ENCODE measurements around the gene CR1L. TPM values are rescaled to one million over a fixed set of nuclear protein-coding genes. Genes with fewer than 3 reads are reported as not detected.
A peak's percentile ranks its signal among the peaks of the same experiment; 100 is the strongest.
"Not testable (repeated sequence)": the region's sequence is repeated elsewhere in the genome, so short reads cannot be mapped to it uniquely, and the experiment has no call there.

The CR1L gene
- total RNA-seq, 1 donor = not detected

GRCh38 chr1:207698822-207699483, 54.0 kb downstream of the CR1L start:
- Histone ChIP-seq H3K4me1 (ENCODE audit: insufficient read depth, low read length) (no peaks in the 10 kb centered on the region), H4K20me1 (ENCODE audit: insufficient read depth, low read length) (no peaks in the 10 kb centered on the region), H3K36me3 (ENCODE audit: insufficient read depth, low read length) (no peaks in the 10 kb centered on the region), H3K9me3 (ENCODE audit: low read depth, low read length) (no peaks in the 10 kb centered on the region), H3K79me2 (ENCODE audit: insufficient read depth, low read length) (no peaks in the 10 kb centered on the region), H3K27ac (ENCODE audit: low read depth, low read length) (no peak overlapping the region), H2AFZ (ENCODE audit: low read length) (no peak overlapping the region), H3K4me2 (ENCODE audit: insufficient read depth, low read length) (no peak overlapping the region), H3K27me3 (ENCODE audit: insufficient read depth, low read length) (no peaks in the 10 kb centered on the region), H3K4me3 (ENCODE audit: insufficient read depth, low read length) (no peak overlapping the region)
- TF ChIP-seq, protein P1, sequence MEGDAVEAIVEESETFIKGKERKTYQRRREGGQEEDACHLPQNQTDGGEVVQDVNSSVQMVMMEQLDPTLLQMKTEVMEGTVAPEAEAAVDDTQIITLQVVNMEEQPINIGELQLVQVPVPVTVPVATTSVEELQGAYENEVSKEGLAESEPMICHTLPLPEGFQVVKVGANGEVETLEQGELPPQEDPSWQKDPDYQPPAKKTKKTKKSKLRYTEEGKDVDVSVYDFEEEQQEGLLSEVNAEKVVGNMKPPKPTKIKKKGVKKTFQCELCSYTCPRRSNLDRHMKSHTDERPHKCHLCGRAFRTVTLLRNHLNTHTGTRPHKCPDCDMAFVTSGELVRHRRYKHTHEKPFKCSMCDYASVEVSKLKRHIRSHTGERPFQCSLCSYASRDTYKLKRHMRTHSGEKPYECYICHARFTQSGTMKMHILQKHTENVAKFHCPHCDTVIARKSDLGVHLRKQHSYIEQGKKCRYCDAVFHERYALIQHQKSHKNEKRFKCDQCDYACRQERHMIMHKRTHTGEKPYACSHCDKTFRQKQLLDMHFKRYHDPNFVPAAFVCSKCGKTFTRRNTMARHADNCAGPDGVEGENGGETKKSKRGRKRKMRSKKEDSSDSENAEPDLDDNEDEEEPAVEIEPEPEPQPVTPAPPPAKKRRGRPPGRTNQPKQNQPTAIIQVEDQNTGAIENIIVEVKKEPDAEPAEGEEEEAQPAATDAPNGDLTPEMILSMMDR (IDR thresholded peaks at IDR 0.05; ENCODE audit: extremely low read depth, low read depth, low read length) = peak; percentile 71
- peak; percentile 25 for DNase-seq (ENCODE audit: insufficient read length, low spot score, missing footprints)

GRCh38 chr1:207702317-207702716, 57.4 kb downstream of the CR1L start:
- no peaks in the 10 kb centered on the region for H3K79me2 ChIP-seq (ENCODE audit: insufficient read depth, low read length)
- H3K27ac ChIP-seq (ENCODE audit: low read depth, low read length) = no peak overlapping the region
- H4K20me1 ChIP-seq (ENCODE audit: insufficient read depth, low read length) = no peaks in the 10 kb centered on the region
- peak overlapping the region; percentile 33 for H2AFZ ChIP-seq (ENCODE audit: low read length)
- H3K36me3 ChIP-seq (ENCODE audit: insufficient read depth, low read length) = no peaks in the 10 kb centered on the region
- no peak for DNase-seq (ENCODE audit: insufficient read length, low spot score, missing footprints)
- TF ChIP-seq, protein P1 (IDR thresholded peaks at IDR 0.05; ENCODE audit: extremely low read depth, low read depth, low read length) = no peak
- no peaks in the 10 kb centered on the region for H3K27me3 ChIP-seq (ENCODE audit: insufficient read depth, low read length)
- H3K9me3 ChIP-seq (ENCODE audit: low read depth, low read length) = no peaks in the 10 kb centered on the region
- peaks cover 3% of the 10 kb centered on the region for H3K4me1 ChIP-seq (ENCODE audit: insufficient read depth, low read length)
- H3K4me3 ChIP-seq (ENCODE audit: insufficient read depth, low read length) = no peak overlapping the region
- H3K4me2 ChIP-seq (ENCODE audit: insufficient read depth, low read length) = no peak overlapping the region

DNA sequence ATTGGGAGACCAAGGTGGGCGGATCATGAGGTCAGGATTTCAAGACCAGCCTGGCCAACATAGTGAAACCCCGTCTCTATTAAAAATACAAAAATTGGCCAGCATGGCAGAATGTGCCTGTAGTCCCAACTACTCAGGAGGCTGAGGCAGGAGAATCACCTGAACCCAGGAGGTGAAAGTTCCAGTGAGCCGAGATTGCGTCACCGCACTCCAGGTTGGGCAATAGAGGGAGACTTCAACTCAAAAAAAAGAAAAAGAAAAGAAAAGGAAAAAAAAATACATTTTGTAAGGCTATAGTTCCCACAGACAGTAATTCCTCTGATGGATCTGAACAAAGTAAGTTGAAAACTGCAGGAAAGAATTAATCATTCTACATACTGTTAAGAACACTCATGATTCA, 58.8 kb downstream of the CR1L start:
- Histone ChIP-seq H3K9me3 (ENCODE audit: low read depth, low read length) (no peaks in the 10 kb centered on the region), H2AFZ (ENCODE audit: low read length) (no peak overlapping the region), H3K4me3 (ENCODE audit: insufficient read depth, low read length) (no peak overlapping the region), H4K20me1 (ENCODE audit: insufficient read depth, low read length) (no peaks in the 10 kb centered on the region), H3K79me2 (ENCODE audit: insufficient read depth, low read length) (no peaks in the 10 kb centered on the region), H3K27ac (ENCODE audit: low read depth, low read length) (no peak overlapping the region), H3K36me3 (ENCODE audit: insufficient read depth, low read length) (no peaks in the 10 kb centered on the region), H3K4me2 (ENCODE audit: insufficient read depth, low read length) (no peak overlapping the region), H3K4me1 (ENCODE audit: insufficient read depth, low read length) (peaks cover 9% of the 10 kb centered on the region), H3K27me3 (ENCODE audit: insufficient read depth, low read length) (no peaks in the 10 kb centered on the region)
- TF ChIP-seq, protein P1 (IDR thresholded peaks at IDR 0.05; ENCODE audit: extremely low read depth, low read depth, low read length) = no peak
- DNase-seq (ENCODE audit: insufficient read length, low spot score, missing footprints) = no peak

DNA sequence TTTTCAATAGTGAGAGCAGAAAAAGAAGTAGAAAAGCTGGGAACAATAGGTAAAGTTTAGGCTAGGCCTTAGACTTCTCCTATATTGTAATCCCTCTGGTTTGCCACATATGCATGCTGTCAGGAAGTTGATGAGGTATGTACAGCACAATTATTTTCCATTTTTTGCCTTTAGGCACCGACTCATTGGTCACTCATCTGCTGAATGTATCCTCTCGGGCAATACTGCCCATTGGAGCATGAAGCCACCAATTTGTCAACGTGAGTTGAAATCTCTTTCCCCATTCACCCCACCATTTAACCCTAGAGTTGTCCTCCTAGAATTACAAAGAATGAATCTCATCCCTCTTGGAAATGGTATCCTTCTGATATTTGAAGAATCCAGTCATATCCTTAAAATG, 63.1 kb downstream of the CR1L start:
- not testable (repeated sequence) for H3K27me3 ChIP-seq (ENCODE audit: insufficient read depth, low read length); H3K4me3 ChIP-seq (ENCODE audit: insufficient read depth, low read length); H3K4me1 ChIP-seq (ENCODE audit: insufficient read depth, low read length); H4K20me1 ChIP-seq (ENCODE audit: insufficient read depth, low read length); H3K9me3 ChIP-seq (ENCODE audit: low read depth, low read length); H2AFZ ChIP-seq (ENCODE audit: low read length); H3K4me2 ChIP-seq (ENCODE audit: insufficient read depth, low read length); H3K36me3 ChIP-seq (ENCODE audit: insufficient read depth, low read length); H3K79me2 ChIP-seq (ENCODE audit: insufficient read depth, low read length); H3K27ac ChIP-seq (ENCODE audit: low read depth, low read length); DNase-seq (ENCODE audit: insufficient read length, low spot score, missing footprints)

Data from osteoblast (primary cell).